ENCODE measurements around the gene AP3M1.
A peak's percentile ranks its signal among the peaks of the same experiment; 100 is the strongest.
"Not testable (repeated sequence)": the region's sequence is repeated elsewhere in the genome, so short reads cannot be mapped to it uniquely, and the experiment has no call there.

AP3M1 gene

GRCh38 chr10:74163319-74164068, 12.9 kb upstream of the AP3M1 start:
- DNase-seq: no peak

DNA sequence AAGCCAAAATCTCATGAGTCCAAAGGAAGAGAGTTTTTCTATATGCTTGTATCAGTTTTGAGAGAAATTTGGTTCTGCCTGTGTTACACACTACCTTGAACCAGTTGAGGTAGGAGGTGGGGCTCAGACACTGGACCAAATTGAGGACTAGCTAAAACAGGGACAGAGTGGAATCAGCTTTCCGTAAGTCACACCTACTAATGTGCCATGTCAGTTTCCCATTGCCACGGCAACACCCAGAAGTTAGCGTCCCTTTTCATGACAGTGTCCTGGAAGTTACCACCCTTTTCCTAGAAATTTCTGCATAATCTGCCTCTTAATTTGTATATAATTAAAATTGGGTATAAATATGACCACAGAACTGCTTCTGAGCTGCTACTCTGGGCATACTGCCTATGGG, 9.4 kb upstream of the AP3M1 start:
- DNase-seq: no peak

DNA sequence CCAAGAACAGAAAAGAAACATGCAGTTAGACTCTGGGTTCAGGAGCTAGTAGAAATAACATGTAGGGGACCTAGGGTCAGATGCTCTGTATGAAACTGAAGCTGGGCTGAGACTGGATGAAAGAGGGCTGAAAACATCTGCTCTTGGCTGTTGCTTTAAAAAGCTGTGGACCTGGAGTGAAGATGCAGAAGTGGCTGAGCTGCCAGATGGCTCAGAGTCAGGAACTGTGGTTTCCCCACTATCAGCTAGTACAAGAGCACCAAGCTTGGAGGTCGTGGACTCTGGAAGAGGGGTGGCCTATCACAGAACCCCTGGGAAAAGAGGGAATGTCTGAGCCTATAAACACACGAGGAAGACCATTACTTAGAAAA, 6.3 kb upstream of the AP3M1 start:
- no peak for DNase-seq

GRCh38 chr10:74153676-74154075, 3.0 kb upstream of the AP3M1 start:
- DNase-seq: no peak

- DNase-seq: no peak
Observed at GRCh38 chr10:74153123-74153522, 2.5 kb upstream of the AP3M1 start.

DNA sequence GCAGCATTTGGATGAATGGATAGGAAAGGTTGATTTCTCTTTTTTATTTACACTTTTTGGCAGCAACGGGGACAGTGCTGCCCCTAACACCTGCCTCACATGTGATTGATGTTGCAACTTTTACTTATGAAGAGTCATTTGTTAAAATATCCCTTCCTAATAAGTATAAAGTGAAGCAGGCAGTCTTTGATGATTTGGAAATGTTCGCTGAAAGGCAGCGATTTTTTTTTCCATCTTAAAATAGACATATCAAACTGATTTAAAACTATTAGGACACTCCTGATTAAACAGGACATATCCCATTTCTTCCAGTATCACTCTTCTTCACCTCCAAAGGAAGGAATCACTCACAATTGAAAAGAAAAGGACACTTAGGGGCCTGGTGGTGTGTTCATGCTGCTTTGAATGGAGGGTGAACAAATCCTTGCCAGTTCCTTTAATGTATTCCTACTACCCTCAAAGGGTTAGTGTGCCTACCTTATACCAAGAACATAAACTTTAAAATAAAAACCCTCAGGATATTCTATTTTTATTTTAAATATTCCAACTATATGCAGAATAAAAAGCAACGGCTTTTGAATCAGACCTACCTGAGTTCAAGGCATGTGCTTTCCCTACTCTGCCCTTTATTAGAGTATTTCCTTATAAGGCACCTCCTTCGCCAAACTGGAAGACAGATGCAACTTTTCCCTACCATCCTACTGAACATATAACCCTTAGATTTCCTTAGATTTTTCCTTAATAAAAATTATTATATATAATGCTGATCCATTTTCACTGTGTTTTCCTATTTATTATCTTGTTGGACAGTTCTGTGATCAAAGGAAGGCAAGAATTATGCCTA, 1.5 kb upstream of the AP3M1 start:
- DNase-seq: no peak

DNA sequence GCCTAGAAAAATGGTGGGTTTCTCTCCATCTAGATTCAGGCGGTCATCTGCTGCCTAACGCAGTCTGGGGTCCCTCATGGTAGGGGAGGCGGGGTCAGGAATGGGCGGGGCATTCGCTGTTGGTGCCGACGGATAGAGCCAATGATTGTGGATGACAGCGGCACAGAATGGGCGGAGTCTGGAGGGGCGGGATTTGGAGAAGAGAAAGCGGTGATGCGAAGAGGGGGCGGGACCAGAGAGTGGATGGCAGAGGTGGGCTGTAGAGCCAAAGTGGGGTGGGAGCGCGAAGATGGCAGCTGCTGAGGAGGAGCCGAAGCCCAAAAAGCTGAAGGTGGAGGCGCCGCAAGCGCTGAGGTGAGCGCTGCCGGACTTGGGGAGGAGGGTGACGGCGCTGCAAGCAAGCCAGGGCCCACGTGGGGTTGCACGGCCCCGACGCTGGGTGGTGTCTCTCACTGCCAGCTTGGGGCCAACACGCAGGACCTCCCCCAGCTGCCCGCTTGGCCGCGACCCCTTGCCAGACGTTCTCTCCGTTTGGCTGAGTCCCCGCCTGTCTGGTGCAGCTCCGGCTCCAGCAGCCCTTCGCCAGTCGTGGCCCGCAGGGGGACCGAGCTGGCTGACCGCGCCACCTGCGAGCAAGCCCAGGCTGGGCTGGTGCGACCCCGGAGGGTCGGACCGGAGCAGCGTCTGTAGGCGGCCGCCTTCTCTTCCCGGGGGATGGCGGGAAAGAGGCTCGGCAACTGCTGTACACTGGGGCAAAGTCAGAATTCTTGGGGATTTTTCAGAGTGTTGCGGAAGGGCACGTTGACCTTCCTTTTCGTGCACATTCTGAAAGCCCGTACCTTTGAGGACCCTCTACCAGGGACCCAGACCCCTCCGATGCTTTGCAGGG, 606 bp upstream of the AP3M1 start, which contains the start of gene ADK:
ADK (plus strand) TSS at position 232 of the 889 bp plus-strand sequence; CDS start at position 290, 58 bp downstream.
- DNase-seq: peak; percentile 100

DNA sequence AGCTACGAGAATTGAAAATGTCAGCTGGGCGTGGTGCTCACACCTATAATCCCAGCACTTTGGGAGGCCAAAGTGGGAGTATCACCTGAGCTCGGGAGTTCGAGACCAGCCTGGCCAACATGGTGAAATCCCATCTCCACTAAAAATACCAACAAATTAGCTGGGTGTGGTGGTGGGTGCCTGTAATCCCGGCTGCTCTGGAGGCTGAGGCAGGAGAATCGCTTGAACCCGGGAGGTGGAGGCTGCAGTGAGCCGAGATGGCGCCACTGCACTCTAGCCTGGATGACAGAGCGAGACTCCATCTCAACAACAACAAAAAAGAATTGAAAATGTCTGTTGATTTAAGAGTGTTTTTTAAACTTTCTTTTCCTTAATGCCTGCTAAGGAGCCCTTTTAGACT, 3.6 kb downstream of the AP3M1 start:
- not testable (repeated sequence) for DNase-seq

DNA sequence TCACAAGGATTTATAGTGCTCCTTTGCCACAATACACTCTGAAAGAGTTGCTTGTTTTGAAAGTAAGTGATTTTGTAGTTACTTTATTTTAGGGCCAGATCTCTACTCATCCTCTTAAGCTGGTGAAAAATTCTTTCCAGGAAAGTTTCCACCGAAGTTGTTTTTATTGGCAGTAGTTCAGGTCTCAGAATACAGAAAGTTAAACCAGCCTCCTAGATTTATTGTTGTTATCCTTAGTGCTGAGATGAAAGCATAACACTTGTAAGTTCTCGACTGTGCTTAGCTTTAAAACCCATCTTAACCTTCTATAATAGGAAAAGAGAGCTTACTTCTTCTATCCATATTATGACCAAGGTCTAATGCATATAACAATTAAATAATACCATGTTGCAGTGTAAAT, 5.5 kb downstream of the AP3M1 start:
- no peak for DNase-seq

GRCh38 chr10:74140553-74140952, 10.1 kb downstream of the AP3M1 start:
- DNase-seq: no peak

- DNase-seq: no peak
Observed at GRCh38 chr10:74139981-74140380, 10.6 kb downstream of the AP3M1 start.

DNA sequence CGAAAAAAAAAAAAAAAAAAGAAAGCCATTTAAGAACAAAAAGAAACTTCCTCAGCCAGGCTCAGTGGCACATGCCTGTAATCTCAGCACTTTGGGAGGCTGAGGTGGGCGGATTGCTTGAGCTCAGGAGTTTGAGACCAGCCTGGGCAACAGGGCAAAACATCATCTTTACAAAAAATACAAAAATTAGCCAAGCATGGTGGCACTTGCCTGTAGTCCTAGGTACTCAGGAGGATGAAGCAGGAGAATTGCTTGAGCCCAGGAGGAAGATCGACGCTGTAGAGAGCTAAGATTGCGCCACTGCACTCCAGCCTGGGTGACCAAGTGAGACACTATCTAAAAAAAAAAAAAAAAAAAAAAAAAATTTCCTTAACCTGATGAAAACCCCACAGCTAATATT, 12.0 kb downstream of the AP3M1 start:
- DNase-seq: not testable (repeated sequence)

DNA sequence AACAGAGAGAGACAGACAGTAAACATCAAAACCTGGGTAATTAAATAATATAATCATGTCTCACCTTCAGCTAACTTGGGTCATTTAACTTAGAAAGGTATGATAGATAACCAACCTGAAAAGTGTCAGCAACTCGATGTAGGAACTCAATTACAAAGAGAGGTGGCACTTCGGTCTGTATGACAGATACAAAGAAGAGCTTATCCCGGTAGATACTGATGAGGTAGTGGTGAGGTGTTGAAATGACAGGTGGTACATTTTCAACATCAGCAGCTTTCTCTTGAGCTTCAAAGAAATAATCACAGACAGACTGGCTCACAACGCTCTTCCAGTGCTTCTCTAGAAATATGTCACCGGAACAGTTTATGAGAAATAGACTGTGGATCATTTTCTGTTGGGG, 12.6 kb downstream of the AP3M1 start:
- DNase-seq: no peak

DNA sequence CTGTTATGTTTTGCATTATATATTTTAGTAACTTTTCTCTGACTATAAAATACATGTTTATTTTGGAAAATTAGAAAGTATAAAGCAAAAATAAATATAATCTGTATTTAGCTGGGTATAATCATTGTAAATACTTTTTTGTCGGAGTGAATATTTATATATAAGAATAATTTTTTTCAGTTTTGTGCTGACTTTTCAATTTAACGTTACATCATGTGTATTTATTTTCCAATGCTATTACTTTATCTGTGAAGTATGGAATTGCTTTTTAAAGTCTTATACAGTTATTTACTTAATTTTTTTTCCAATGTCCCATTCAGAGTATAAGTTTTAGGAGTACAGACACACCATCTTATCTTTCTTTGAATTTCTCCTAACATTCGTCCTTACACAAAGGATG, 15.2 kb downstream of the AP3M1 start:
- DNase-seq: no peak

GRCh38 chr10:74133923-74134820, 16.5 kb downstream of the AP3M1 start:
- DNase-seq: no peak

GRCh38 chr10:74123081-74123480, 27.5 kb downstream of the AP3M1 start:
- DNase-seq: no peak

GRCh38 chr10:74122060-74122459, 28.6 kb downstream of the AP3M1 start:
- no peak for DNase-seq

DNA sequence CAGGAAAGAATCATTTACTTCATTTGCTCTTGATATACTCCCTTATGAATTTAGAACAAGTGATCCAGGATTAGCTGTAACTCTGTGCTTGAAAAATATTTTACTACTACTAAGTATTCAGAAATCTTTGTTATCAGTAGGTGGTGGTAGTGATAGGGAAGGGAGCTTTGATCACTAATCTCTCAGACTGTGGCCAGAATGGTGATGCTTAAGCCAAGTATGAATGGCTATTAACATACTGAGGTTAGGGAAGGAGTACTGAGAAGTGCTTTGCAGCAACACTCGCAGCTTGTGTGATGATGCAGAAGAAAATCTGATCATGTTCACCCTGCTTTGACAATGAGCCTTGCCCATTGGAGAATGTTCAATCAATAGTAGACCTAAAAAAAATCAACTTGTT, 29.3 kb downstream of the AP3M1 start:
- no peak for DNase-seq

GRCh38 chr10:74120911-74121310, 29.7 kb downstream of the AP3M1 start:
- DNase-seq: no peak

- DNase-seq: no peak
Observed at GRCh38 chr10:74118804-74119203, 31.8 kb downstream of the AP3M1 start.

- DNase-seq: no peak
Observed at GRCh38 chr10:74117738-74118137, 32.9 kb downstream of the AP3M1 start.

GRCh38 chr10:74114041-74114448, 36.6 kb downstream of the AP3M1 start:
- DNase-seq: no peak

All from activated naive CD4-positive, alpha-beta T cell treated with anti-CD3 and anti-CD28 coated beads, Interleukin-2, amount 50 U/mL, for 16 hours (primary cell).